ENCODE results near the gene GLIPR2.

DNA sequence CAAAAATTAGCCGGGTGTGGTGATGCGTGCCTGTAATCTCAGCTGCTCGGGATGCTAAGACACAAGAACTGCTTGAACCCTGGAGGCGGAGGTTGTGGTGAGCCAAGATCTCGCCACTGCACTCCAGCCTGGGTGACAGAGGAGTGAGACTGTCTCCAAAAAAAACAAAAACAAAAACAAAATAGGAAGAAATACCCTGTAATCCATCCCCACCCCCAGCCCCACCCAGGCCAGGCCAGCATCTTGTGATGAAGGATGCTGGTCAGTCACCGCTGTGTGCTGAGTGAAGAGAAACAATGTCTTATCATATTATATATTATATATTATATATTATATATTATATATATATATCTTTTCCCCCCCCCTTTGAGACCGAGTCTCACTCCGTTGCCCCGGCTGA lies 17.2 kb downstream of the GLIPR2 start:
- TF ChIP-seq, protein P1, sequence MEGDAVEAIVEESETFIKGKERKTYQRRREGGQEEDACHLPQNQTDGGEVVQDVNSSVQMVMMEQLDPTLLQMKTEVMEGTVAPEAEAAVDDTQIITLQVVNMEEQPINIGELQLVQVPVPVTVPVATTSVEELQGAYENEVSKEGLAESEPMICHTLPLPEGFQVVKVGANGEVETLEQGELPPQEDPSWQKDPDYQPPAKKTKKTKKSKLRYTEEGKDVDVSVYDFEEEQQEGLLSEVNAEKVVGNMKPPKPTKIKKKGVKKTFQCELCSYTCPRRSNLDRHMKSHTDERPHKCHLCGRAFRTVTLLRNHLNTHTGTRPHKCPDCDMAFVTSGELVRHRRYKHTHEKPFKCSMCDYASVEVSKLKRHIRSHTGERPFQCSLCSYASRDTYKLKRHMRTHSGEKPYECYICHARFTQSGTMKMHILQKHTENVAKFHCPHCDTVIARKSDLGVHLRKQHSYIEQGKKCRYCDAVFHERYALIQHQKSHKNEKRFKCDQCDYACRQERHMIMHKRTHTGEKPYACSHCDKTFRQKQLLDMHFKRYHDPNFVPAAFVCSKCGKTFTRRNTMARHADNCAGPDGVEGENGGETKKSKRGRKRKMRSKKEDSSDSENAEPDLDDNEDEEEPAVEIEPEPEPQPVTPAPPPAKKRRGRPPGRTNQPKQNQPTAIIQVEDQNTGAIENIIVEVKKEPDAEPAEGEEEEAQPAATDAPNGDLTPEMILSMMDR (IDR thresholded peaks at IDR 0.05) = no peak
- no peak for TF ChIP-seq POLR2A (IDR thresholded peaks at IDR 0.05)

All from heart left ventricle (tissue), 13 donors.